GM12874 (cell line): ENCODE results near the gene FAM171A1.

ENCODE experiments used
- TF ChIP-seq, protein P1 (sequence below): IDR thresholded peaks from 2 replicates; pipeline ENCODE4 v1.5.1; 2011; ENCODE audit warnings: low read depth, mild to moderate bottlenecking, control low read depth, low read length, moderate library complexity; ENCODE audit not compliant: insufficient read depth

FAM171A1 gene

DNA sequence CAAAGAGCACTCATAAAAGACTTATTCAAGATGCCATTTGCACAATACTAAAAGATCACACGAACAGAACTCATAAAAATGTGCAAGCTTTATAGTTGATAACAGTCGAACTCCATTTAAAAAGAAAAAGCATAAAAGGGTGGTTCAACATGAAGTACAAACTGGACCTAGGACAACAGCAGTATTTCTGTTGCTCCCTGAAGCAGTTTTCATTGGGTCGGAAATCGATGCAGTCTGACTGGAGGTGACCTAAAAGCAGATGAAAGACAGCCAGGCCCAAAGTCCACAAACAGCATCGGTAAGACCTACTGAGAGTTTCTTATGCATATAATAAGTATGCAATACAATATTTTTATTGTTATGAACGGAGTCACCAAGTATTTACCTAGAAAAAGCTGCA, 23.9 kb downstream of the FAM171A1 start:
- TF ChIP-seq, protein P1, sequence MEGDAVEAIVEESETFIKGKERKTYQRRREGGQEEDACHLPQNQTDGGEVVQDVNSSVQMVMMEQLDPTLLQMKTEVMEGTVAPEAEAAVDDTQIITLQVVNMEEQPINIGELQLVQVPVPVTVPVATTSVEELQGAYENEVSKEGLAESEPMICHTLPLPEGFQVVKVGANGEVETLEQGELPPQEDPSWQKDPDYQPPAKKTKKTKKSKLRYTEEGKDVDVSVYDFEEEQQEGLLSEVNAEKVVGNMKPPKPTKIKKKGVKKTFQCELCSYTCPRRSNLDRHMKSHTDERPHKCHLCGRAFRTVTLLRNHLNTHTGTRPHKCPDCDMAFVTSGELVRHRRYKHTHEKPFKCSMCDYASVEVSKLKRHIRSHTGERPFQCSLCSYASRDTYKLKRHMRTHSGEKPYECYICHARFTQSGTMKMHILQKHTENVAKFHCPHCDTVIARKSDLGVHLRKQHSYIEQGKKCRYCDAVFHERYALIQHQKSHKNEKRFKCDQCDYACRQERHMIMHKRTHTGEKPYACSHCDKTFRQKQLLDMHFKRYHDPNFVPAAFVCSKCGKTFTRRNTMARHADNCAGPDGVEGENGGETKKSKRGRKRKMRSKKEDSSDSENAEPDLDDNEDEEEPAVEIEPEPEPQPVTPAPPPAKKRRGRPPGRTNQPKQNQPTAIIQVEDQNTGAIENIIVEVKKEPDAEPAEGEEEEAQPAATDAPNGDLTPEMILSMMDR = no peak

DNA sequence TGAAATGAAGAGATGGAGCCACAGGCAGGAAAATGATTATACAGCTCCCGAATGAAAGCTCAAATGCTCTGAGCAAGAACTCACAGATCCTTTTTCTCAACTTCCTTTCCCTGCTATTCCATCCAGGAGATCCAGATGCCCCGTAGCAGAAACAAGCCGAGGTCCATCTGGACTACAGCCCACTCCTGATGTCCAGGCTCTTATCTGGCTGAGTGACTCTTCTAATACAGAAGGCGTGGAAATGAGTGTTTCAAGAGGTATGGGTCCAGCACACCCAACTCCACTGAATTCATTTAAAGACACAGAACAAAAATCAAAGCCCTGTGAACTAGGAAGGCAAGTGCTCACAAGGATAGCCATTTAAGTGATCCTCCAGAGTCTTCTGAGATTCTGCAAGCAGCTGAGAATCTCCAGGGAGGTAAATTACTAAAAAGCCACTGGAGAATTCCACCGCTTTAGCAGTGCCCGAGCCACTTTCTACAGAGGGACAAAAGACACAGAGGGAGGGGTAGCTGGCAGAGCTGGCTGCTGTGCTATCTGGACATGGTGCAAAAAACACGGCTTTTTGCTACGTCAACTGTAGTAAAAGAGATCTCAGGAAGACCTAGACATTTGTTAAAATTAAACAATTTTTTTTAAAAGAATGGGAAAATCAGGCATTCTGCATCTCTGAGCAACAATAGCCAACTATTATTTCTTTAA, 24.5 kb downstream of the FAM171A1 start:
- TF ChIP-seq, protein P1 = no peak

DNA sequence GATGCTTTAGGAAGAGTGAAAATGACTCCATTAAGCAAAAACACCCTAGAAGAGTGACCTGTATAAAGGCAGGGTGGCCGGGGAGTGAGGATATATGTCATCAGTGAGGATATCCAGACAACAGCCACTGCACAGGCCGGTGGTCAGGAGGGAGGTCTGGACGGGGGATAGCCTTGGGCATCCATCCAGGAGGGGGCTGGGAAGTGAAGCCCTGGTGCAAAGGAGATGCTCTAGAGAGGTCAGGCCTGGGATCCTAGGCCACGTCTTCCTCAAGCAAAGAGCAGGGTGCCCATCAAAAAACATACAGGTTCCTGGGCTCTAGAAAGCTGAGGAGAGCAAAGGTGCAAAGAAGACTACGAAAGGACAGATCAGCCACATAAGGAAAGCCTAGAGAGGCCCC, 25.6 kb downstream of the FAM171A1 start:
- TF ChIP-seq, protein P1 = no peak

DNA sequence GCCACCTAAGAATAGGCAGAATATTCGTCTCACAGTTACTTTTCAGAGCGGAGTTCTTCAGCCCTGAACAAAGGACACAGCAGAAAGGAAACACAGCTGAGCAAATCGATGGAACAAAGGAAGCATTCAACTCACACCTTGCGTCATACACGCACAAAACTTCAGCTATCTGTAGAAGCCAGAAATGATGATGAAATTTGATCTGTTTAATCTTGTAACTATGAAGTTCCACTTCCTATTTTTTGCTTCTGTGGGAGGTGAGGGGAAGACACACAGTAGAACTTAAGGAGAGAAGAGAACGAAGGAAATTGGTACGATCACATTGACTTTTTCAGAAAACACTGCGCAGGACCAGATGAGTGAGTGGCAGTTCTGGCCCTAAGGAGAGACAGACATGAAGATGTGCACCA, 26.2 kb downstream of the FAM171A1 start:
- TF ChIP-seq, protein P1 = no peak

DNA sequence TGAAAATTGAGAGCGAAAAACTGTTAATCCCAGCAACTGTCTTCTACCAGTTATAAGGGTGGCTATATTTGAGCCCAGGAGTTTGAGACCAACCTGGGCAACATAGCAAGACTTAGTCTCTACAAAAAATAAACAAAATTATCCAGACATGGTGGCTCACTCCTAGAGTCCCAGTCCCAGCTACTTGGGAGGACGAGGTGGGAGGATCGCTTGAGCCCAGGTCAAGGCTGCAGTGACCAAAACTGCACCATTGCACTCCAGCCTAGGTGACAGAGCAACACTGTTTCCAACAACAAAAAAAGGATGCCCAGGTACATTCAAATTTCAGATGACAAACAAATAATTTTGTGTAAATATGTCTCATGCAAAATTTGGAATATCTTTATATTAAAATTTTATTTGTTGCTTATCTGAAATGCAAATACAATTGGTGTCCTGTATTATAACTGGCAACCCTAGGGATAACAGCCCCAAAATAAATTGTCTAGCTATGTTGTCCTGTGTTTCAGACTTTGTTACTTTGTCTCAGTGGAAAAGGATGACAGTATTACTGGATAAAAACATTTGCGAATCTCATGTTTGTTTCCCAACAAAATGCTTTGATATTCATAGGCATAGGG, 26.7 kb downstream of the FAM171A1 start:
- TF ChIP-seq, protein P1 = no peak

DNA sequence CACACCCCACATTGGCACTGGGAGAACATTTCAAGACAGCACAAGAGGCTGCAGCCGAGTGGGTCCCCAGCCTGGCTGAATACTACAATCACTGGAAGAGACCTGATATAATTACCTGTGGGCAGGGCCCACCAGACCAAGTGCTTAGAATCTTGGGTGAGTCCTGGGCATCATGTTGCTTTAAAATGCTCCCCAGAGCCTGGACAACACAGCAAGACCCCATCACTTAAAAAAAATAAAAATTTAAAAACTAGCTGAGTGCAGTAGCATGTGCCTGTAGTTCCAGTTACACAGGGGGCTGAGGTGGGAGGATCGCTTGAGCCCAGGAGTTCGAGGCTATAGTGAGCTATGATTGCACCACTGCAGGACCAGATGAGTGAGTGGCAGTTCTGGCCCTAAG, 28.1 kb downstream of the FAM171A1 start:
- TF ChIP-seq, protein P1 = no peak

DNA sequence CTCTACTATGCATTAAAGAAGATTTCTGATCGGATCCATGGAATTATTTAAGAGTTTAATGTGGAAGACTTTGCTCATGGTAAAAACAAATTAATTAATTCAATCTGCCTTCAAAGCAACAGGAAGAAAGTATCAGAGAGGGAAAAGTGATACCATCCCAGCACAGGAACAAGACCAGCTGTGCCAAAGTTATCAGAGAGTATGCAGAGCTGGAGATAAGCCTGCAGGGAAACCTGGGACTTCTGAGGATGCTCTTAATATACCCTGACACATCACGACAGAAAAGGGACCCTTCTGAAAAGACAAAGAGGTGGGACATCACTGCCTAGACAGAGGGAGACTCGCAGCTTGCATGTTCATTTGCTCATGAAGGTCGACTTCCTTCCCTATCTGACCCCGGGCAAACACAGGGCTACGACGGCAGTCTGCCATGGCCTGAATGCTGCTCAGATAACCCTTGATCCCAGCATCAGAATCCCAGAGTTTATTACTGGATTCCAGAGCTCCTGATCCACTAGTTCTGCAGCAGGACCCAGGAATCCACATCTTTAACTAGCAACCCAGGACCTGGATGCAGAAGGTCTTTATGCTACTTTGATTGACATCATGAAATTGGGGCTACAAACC, 29.5 kb downstream of the FAM171A1 start:
- TF ChIP-seq, protein P1 = no peak
